Muscle layer of colon (tissue), 2 donors: ENCODE data around the gene POLA1.

Experiments
- H3K27ac ChIP-seq: one replicate; pipeline ENCODE4 v1.7.0; 2013; ENCODE audit warnings: low read depth, mild to moderate bottlenecking, low read length, moderate library complexity
- H3K27me3 ChIP-seq, 2 donors: one replicate each; pipeline ENCODE4 v1.7.0; 2013; ENCODE audit warnings: low read length in 2 of 2, mild to moderate bottlenecking in 2 of 2; ENCODE audit not compliant: insufficient read depth in 2 of 2, control insufficient read depth in 1 of 2
- H3K36me3 ChIP-seq: one replicate; pipeline ENCODE4 v1.7.0; 2013; ENCODE audit warnings: mild to moderate bottlenecking, low read length; ENCODE audit not compliant: insufficient read depth
- H3K4me1 ChIP-seq: one replicate; pipeline ENCODE4 v1.7.0; 2013; ENCODE audit warnings: mild to moderate bottlenecking, low read length; ENCODE audit not compliant: insufficient read depth
- H3K4me3 ChIP-seq, 2 donors: one replicate each; pipeline ENCODE4 v1.7.0; 2013; ENCODE audit warnings: low read length in 2 of 2, low read depth in 1 of 2, mild to moderate bottlenecking in 1 of 2, moderate library complexity in 1 of 2
- H3K9ac ChIP-seq: one replicate; pipeline ENCODE4 v1.7.0; 2013; ENCODE audit warnings: low read length
- H3K9me3 ChIP-seq: one replicate; pipeline ENCODE4 v1.7.0; 2013; ENCODE audit warnings: mild to moderate bottlenecking, low read length
- donor health status: abdominal sarcoma.
- donor health status: Adenocarcinoma of cecum.

POLA1 gene

GRCh38 chrX:24945009-24945408, 251.3 kb downstream of the POLA1 start:
- Histone ChIP-seq H3K27me3 (no peaks in the 10 kb centered on the region), H3K27ac (no peak overlapping the region), H3K4me3 (no peak overlapping the region), H3K9me3 (no peaks in the 10 kb centered on the region), H3K9ac (no peak overlapping the region), H3K4me1 (peaks cover 9% of the 10 kb centered on the region), H3K36me3 (no peaks in the 10 kb centered on the region)

DNA sequence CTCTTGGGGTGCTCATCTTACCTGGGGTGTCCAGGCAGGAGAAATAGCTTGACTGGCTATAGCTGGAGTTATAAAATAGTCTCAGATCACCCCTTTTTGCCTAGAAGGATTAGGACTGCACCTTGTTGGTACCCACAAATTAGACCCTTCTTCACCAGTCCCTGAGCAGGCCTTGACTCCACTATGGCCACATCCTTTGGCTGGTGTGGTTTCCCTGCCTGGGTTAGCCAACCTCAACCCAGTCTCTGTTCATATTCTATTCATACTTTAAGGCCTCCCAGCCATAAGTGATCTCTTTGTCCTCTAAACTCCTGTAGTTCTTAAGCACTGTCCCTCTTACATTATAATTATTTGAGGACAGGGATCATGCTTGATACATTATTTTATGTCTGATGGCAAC, 252.7 kb downstream of the POLA1 start:
- no peaks in the 10 kb centered on the region for H3K27me3 ChIP-seq
- H3K9me3 ChIP-seq: no peaks in the 10 kb centered on the region
- no peak overlapping the region for H3K9ac ChIP-seq
- H3K4me3 ChIP-seq: no peak overlapping the region
- no peak overlapping the region for H3K27ac ChIP-seq
- H3K36me3 ChIP-seq: no peaks in the 10 kb centered on the region
- H3K4me1 ChIP-seq: peaks cover 9% of the 10 kb centered on the region

GRCh38 chrX:24954732-24955131, 261.0 kb downstream of the POLA1 start:
- no peaks in the 10 kb centered on the region for H3K36me3 ChIP-seq
- H3K9me3 ChIP-seq: no peaks in the 10 kb centered on the region
- H3K4me1 ChIP-seq: no peaks in the 10 kb centered on the region
- H3K27ac ChIP-seq: no peak overlapping the region
- no peak overlapping the region for H3K9ac ChIP-seq
- no peak overlapping the region for H3K4me3 ChIP-seq
- H3K27me3 ChIP-seq: no peaks in the 10 kb centered on the region

DNA sequence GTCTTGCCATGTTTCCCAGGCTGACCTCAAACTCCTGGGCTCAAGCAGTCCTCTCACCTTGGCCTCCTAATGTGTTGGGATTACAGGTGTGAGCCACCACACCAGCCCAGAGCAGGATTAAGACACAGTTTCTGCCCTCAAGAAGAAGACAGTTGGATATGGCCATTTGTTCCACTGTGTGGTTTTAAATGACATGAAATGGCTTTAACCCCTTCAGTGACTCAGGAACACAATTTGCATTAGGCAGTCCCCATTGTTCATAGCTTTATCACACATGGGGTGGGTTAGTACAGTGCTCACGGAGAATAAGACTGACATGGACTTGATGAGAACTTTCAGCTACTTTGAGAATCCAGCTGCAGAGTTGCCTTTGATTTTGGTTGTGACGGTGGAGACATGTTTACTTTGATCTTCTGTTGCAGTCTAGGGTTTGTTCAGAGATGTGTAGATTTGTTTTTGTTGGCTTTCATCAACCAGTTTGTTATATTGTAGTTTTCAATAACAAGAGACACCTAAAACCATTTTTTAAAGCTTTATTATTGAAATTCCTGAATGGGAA, 261.7 kb downstream of the POLA1 start:
- Histone ChIP-seq H3K36me3 (no peaks in the 10 kb centered on the region), H3K4me3 (no peak overlapping the region), H3K27ac (no peak overlapping the region), H3K9ac (no peak overlapping the region), H3K27me3 (no peaks in the 10 kb centered on the region), H3K4me1 (no peaks in the 10 kb centered on the region), H3K9me3 (no peaks in the 10 kb centered on the region)

GRCh38 chrX:24956828-24957227, 263.1 kb downstream of the POLA1 start:
- Histone ChIP-seq H3K27ac (no peak overlapping the region), H3K36me3 (no peaks in the 10 kb centered on the region), H3K9ac (no peak overlapping the region), H3K4me1 (no peaks in the 10 kb centered on the region), H3K9me3 (no peaks in the 10 kb centered on the region), H3K4me3 (no peak overlapping the region), H3K27me3 (no peaks in the 10 kb centered on the region)

DNA sequence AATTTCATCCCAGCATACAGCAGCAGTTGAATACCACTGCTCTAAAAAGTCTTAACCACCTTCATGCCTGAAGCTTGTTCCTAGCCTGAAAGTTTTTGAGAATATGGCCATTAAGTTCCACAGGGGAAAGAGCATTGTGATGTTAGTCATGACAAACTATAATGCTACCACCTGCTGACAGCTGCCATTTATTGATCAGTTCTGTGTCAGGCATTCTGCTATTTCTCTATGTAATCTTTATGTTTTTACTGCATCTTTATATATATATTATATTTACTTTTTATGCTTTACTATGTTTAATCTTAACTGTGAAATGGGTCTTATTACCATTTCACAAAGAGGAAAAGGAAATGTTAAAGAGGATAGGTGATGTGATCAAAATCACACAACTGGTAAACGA, 268.1 kb downstream of the POLA1 start:
- Histone ChIP-seq H3K27me3 (no peaks in the 10 kb centered on the region), H3K27ac (no peak overlapping the region), H3K4me3 (no peak overlapping the region), H3K4me1 (no peaks in the 10 kb centered on the region), H3K36me3 (no peaks in the 10 kb centered on the region), H3K9me3 (no peaks in the 10 kb centered on the region), H3K9ac (no peak overlapping the region)

GRCh38 chrX:24963823-24964222, 270.1 kb downstream of the POLA1 start:
- Histone ChIP-seq H3K4me1 (no peaks in the 10 kb centered on the region), H3K4me3 (no peak overlapping the region), H3K36me3 (no peaks in the 10 kb centered on the region), H3K9me3 (no peaks in the 10 kb centered on the region), H3K9ac (no peak overlapping the region), H3K27me3 (no peaks in the 10 kb centered on the region), H3K27ac (no peak overlapping the region)

DNA sequence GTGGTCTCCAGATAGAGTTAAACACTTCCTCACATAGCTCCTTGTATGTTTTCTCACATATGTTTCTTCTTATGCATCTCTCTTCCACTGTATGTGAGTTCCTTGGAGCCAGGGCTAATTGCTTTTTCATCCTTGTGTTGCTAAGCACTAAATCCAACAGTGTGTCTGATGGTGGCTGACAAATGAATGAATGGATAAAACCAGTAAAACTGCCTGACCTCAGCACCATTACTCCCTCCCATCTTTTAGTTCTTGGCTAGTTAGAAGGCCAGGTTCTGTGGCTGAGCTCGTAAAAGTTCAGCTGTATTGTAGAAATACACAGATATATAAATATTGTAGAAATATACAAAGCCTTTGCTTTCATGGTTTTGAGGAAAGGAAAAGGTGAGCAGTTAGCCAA, 271.7 kb downstream of the POLA1 start:
- no peak overlapping the region for H3K27ac ChIP-seq
- H3K36me3 ChIP-seq: no peaks in the 10 kb centered on the region
- no peaks in the 10 kb centered on the region for H3K27me3 ChIP-seq
- H3K4me1 ChIP-seq: no peaks in the 10 kb centered on the region
- H3K9me3 ChIP-seq: no peaks in the 10 kb centered on the region
- H3K9ac ChIP-seq: no peak overlapping the region
- no peak overlapping the region for H3K4me3 ChIP-seq

DNA sequence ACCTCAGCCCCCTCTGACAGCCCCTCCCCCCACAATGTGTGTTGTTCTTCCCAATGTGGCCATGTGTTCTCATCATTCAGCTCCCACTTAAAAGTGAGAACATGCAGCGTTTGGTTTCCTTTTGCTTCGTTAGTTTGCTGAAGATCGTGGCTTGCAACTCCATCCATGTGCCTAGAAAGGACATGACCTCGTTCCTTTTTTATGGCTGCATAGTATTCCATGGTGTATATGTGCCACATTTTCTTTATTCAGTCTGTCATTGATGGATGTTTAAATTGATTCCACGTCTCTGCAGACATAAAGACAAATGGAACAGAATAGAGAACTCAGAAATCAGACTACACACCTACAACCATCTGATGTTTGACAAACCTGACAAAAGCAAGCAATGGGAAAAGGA, 276.1 kb downstream of the POLA1 start:
- H3K27me3 ChIP-seq: no peaks in the 10 kb centered on the region
- no peak overlapping the region for H3K9ac ChIP-seq
- H3K27ac ChIP-seq: no peak overlapping the region
- H3K4me3 ChIP-seq: no peak overlapping the region
- H3K9me3 ChIP-seq: no peaks in the 10 kb centered on the region
- no peaks in the 10 kb centered on the region for H3K4me1 ChIP-seq
- no peaks in the 10 kb centered on the region for H3K36me3 ChIP-seq

DNA sequence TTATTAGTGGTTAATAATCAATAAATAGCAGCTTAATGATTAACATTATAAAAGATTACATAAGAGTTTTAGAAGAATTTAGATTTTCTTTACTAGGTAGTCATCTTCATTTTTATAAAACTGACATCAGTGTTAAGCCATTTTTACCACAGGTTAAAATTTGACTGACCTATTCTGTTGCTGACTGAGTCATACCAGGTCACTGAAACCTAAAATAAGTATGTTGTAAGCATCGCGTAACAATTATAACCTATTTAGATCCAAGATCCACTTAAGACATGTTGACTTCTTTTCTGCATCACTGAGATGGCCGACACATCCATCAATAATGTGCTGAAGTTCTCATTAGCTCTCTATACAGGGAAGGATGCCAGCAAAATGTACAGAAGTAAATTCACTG, 285.4 kb downstream of the POLA1 start:
- no peaks in the 10 kb centered on the region for H3K27me3 ChIP-seq

GRCh38 chrX:24981030-24981429, 287.3 kb downstream of the POLA1 start:
- Histone ChIP-seq H3K27me3 (no peaks in the 10 kb centered on the region), H3K27ac (no peak overlapping the region)

More for the DNA sequence above, 285.4 kb downstream of the POLA1 start:
- Histone ChIP-seq H3K9ac (no peak overlapping the region), H3K27ac (no peak overlapping the region), H3K9me3 (no peaks in the 10 kb centered on the region), H3K36me3 (no peaks in the 10 kb centered on the region), H3K4me3 (no peak overlapping the region), H3K4me1 (no peaks in the 10 kb centered on the region)

GRCh38 chrX:24982306-24982965, 288.7 kb downstream of the POLA1 start:
- Histone ChIP-seq H3K36me3 (no peaks in the 10 kb centered on the region), H3K27me3 (no peaks in the 10 kb centered on the region), H3K9me3 (no peaks in the 10 kb centered on the region), H3K4me3 (no peak overlapping the region), H3K9ac (no peak overlapping the region), H3K27ac (no peak overlapping the region), H3K4me1 (no peaks in the 10 kb centered on the region)

More at GRCh38 chrX:24981030-24981429, 287.3 kb downstream of the POLA1 start:
- Histone ChIP-seq H3K4me3 (no peak overlapping the region), H3K9me3 (no peaks in the 10 kb centered on the region), H3K4me1 (no peaks in the 10 kb centered on the region), H3K9ac (no peak overlapping the region), H3K36me3 (no peaks in the 10 kb centered on the region)
